Ishikawa (cell line): ENCODE measurements around the gene STK4.

Experiments used
- CEBPB ChIP-seq: IDR thresholded peaks from 2 replicates; pipeline ENCODE4 v1.6.1; 2012
- CREB1 ChIP-seq: IDR thresholded peaks from 2 replicates; pipeline ENCODE4 v1.6.1; 2012; ENCODE audit warnings: low read depth
- EGR1 ChIP-seq: IDR thresholded peaks from 2 replicates; pipeline ENCODE4 v1.6.1; 2012
- EP300 ChIP-seq: IDR thresholded peaks from 2 replicates; pipeline ENCODE4 v1.6.1; 2012; ENCODE audit warnings: borderline replicate concordance
- FOXM1 ChIP-seq: IDR thresholded peaks from 2 replicates; pipeline ENCODE4 v1.6.1; 2012; ENCODE audit warnings: low read depth, borderline replicate concordance
- MAX ChIP-seq: IDR thresholded peaks from 2 replicates; pipeline ENCODE4 v1.6.1; 2012
- NFIC ChIP-seq: IDR thresholded peaks from 2 replicates; pipeline ENCODE4 v1.6.1; 2012
- RAD21 ChIP-seq: IDR thresholded peaks from 2 replicates; pipeline ENCODE4 v1.6.1; 2012; ENCODE audit warnings: low read depth
- REST ChIP-seq: IDR thresholded peaks from 2 replicates; pipeline ENCODE4 v1.6.1; 2012; ENCODE audit warnings: low read depth, mild to moderate bottlenecking
- TAF1 ChIP-seq: IDR thresholded peaks from 2 replicates; pipeline ENCODE4 v1.6.1; 2012; ENCODE audit warnings: low read depth, mild to moderate bottlenecking
- TCF12 ChIP-seq: IDR thresholded peaks from 2 replicates; pipeline ENCODE4 v1.6.1; 2012; ENCODE audit warnings: low read depth
- TEAD4 ChIP-seq: IDR thresholded peaks from 2 replicates; pipeline ENCODE4 v1.6.1; 2012
- USF1 ChIP-seq: IDR thresholded peaks from 2 replicates; pipeline ENCODE4 v1.6.1; 2012
- YY1 ChIP-seq: IDR thresholded peaks from 2 replicates; pipeline ENCODE4 v1.6.1; 2012; ENCODE audit warnings: low read depth
- ZBTB7A ChIP-seq: IDR thresholded peaks from 2 replicates; pipeline ENCODE4 v1.6.1; 2012; ENCODE audit warnings: low read depth

STK4 gene

GRCh38 chr20:44966030-44966961, at the start of gene STK4:
STK4 (plus strand) TSS chr20:44966512; CDS start chr20:44966569, 57 bp downstream.
- TF ChIP-seq MAX (peak; percentile 87), TAF1 (peak; percentile 71), RAD21 (peak; percentile 32; the same call in 1 of the 2 replicates), NFIC (no peak), USF1 (peak; percentile 97), EP300 (no peak), YY1 (no peak), TEAD4 (no peak), REST (no peak), ZBTB7A (peak; percentile 76; the same call in 1 of the 2 replicates), TCF12 (peak; percentile 41; the same call in 1 of the 2 replicates), CREB1 (no peak), EGR1 (peak; percentile 58; the same call in 1 of the 2 replicates)

- TF ChIP-seq TCF12 (no peak), RAD21 (no peak), MAX (no peak), TEAD4 (no peak), TAF1 (no peak), ZBTB7A (no peak), FOXM1 (no peak), REST (no peak), USF1 (no peak), CREB1 (no peak), EP300 (no peak), CEBPB (no peak), EGR1 (no peak), NFIC (no peak), YY1 (no peak)
Measured at GRCh38 chr20:44916586-44916985, 49.7 kb upstream of the STK4 start.

GRCh38 chr20:44917399-44917798, 48.9 kb upstream of the STK4 start:
- TF ChIP-seq NFIC: no peak
- no peak for TF ChIP-seq USF1
- TF ChIP-seq CREB1: no peak
- TF ChIP-seq TEAD4: no peak

GRCh38 chr20:44918342-44918741, 48.0 kb upstream of the STK4 start:
- TF ChIP-seq CREB1 (no peak), TCF12 (no peak), EGR1 (no peak), RAD21 (no peak), NFIC (no peak), CEBPB (no peak), MAX (no peak), REST (no peak), USF1 (no peak), TAF1 (no peak), YY1 (no peak), FOXM1 (no peak), ZBTB7A (no peak), TEAD4 (no peak), EP300 (no peak)
